Transverse colon (tissue), 3 donors: ENCODE measurements around the gene SLC27A6.

Experiments used
- CTCF ChIP-seq, 5 experiments: fragments of 200-600 bp in 3 of 5; fragments of 450-650 bp in 2 of 5; sonication (generic) in 3 of 5; IDR thresholded peaks; 1 replicate in 2 of 5; 2 replicates in 3 of 5; pipeline ENCODE4 v1.5.1; 2016 to 2017; ENCODE audit warnings: antibody characterized with exemption in 5 of 5, inconsistent platforms in 3 of 5, mild to moderate bottlenecking in 2 of 5, moderate library complexity in 1 of 5
- EP300 ChIP-seq: sonication (generic); formaldehyde crosslinking; IDR thresholded peaks from one replicate; pipeline ENCODE4 v1.6.1; 2017; ENCODE audit warnings: antibody characterized with exemption, low read depth
- POLR2A ChIP-seq: fragments of 450-650 bp; IDR thresholded peaks from one replicate; pipeline ENCODE4 v1.6.1; 2016; ENCODE audit warnings: antibody characterized with exemption, mild to moderate bottlenecking, moderate library complexity

- TF ChIP-seq CTCF (IDR thresholded peaks at IDR 0.05) (no peak), POLR2A (no peak), EP300 (no peak)
These were observed 15.3 kb upstream of the SLC27A6 start for GRCh38 chr5:128949847-128950546.
